Lower leg skin (tissue), 3 donors: Measurements from ENCODE around the gene VEZF1.

ENCODE experiments used
- POLR2A ChIP-seq, 2 donors: fragments of 450-650 bp; IDR thresholded peaks; one replicate each; pipeline ENCODE4 v1.6.1; 2016 to 2017; ENCODE audit warnings: antibody characterized with exemption in 2 of 2, mild to moderate bottlenecking in 1 of 2, moderate library complexity in 1 of 2
- TF ChIP-seq, protein P1 (sequence below), 3 donors: fragments of 450-650 bp; IDR thresholded peaks; one replicate each; pipeline ENCODE4 v1.5.1; 2016; ENCODE audit warnings: antibody characterized with exemption in 3 of 3, mild to moderate bottlenecking in 3 of 3, moderate library complexity in 2 of 3

DNA sequence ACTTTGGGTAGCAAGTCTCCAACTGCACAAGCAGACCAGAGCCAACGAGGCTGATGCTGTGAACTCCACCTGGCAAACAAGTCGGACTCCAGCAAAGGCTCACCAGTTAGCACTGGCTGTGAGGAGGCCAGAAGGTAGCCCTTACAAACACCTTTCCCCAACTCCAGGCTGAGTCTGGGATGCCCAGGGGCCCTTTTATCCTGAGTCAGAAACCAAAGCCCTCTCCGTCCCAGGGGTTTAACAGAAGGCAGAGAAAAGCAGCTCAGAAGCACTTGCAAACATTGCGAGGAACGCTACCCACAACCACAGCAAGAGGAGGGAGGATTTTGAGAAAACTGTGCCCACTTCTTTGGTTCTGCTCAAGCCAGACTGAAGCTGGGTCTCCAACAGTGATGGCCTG is 57.8 kb downstream of the VEZF1 start:
- TF ChIP-seq POLR2A (IDR thresholded peaks at IDR 0.05) = no peak
- TF ChIP-seq, protein P1, sequence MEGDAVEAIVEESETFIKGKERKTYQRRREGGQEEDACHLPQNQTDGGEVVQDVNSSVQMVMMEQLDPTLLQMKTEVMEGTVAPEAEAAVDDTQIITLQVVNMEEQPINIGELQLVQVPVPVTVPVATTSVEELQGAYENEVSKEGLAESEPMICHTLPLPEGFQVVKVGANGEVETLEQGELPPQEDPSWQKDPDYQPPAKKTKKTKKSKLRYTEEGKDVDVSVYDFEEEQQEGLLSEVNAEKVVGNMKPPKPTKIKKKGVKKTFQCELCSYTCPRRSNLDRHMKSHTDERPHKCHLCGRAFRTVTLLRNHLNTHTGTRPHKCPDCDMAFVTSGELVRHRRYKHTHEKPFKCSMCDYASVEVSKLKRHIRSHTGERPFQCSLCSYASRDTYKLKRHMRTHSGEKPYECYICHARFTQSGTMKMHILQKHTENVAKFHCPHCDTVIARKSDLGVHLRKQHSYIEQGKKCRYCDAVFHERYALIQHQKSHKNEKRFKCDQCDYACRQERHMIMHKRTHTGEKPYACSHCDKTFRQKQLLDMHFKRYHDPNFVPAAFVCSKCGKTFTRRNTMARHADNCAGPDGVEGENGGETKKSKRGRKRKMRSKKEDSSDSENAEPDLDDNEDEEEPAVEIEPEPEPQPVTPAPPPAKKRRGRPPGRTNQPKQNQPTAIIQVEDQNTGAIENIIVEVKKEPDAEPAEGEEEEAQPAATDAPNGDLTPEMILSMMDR (IDR thresholded peaks at IDR 0.05) = no peak
